Liver (tissue), 9 donors: ENCODE data around the gene DAPK3. TPM values are rescaled to one million over a fixed set of nuclear protein-coding genes. Genes with fewer than 3 reads are reported as not detected.

Source experiments
- DNase-seq: peaks from one replicate; pipeline ENCODE4 v3.0.0-alpha.2; 2017; ENCODE audit warnings: low spot score
- H3K27ac ChIP-seq, 2 donors: one replicate each; pipeline ENCODE4 v1.7.0; 2013; ENCODE audit warnings: inconsistent platforms in 2 of 2, low read length in 2 of 2, control low read depth in 1 of 2, low read depth in 1 of 2, mild to moderate bottlenecking in 1 of 2
- H3K27me3 ChIP-seq, 4 donors: one replicate each; pipeline versions ENCODE4 v1.6.1 to v1.7.0; 2013; ENCODE audit warnings: low read length in 3 of 4, inconsistent platforms in 1 of 4, mild to moderate bottlenecking in 1 of 4, moderate library complexity in 1 of 4; ENCODE audit not compliant: control insufficient read depth in 4 of 4, insufficient read depth in 4 of 4
- H3K36me3 ChIP-seq, 4 donors: one replicate each; pipeline versions ENCODE4 v1.6.1 to v1.7.0; 2013; ENCODE audit warnings: low read length in 3 of 4, mild to moderate bottlenecking in 3 of 4, low read depth in 1 of 4, moderate library complexity in 1 of 4; ENCODE audit not compliant: control insufficient read depth in 4 of 4, insufficient read depth in 3 of 4
- H3K4me1 ChIP-seq, 4 donors: one replicate each; pipeline versions ENCODE4 v1.6.1 to v1.7.0; 2013; ENCODE audit warnings: low read length in 3 of 4, mild to moderate bottlenecking in 3 of 4, moderate library complexity in 1 of 4; ENCODE audit not compliant: control insufficient read depth in 4 of 4, insufficient read depth in 4 of 4
- H3K4me3 ChIP-seq, 3 donors: one replicate each; pipeline versions ENCODE4 v1.6.1 to v1.7.0; 2013; ENCODE audit warnings: low read length in 3 of 3, control low read depth in 1 of 3, low read depth in 1 of 3, mild to moderate bottlenecking in 1 of 3
- H3K9ac ChIP-seq, 2 donors: one replicate each; pipeline ENCODE4 v1.7.0; 2013; ENCODE audit warnings: low read length in 2 of 2, mild to moderate bottlenecking in 2 of 2, moderate library complexity in 2 of 2, control low read depth in 1 of 2, low read depth in 1 of 2
- H3K9me3 ChIP-seq, 4 donors: one replicate each; pipeline versions ENCODE4 v1.6.1 to v1.7.0; 2013; ENCODE audit warnings: low read length in 3 of 4; ENCODE audit not compliant: control insufficient read depth in 4 of 4
- EGR1 ChIP-seq, 2 donors: IDR thresholded peaks; 2 replicates each; pipeline ENCODE4 v1.6.1; 2016 to 2018; ENCODE audit warnings: antibody characterized with exemption in 2 of 2, low read depth in 2 of 2
- FOXA1 ChIP-seq: IDR thresholded peaks from 2 replicates; pipeline ENCODE4 v1.6.1; 2016; ENCODE audit warnings: antibody characterized with exemption
- FOXA2 ChIP-seq: IDR thresholded peaks from 2 replicates; pipeline ENCODE4 v1.6.1; 2016; ENCODE audit warnings: antibody characterized with exemption
- GABPA ChIP-seq, 2 donors: IDR thresholded peaks in 1 of 2; conservative IDR thresholded peaks in 1 of 2; 2 replicates each; pipeline ENCODE4 v1.6.1; 2016; ENCODE audit warnings: antibody characterized with exemption in 2 of 2, mild to moderate bottlenecking in 1 of 2, moderate library complexity in 1 of 2
- HNF4A ChIP-seq, 2 donors: conservative IDR thresholded peaks; 2 replicates each; pipeline ENCODE4 v1.6.1; 2016; ENCODE audit warnings: antibody characterized with exemption in 2 of 2, mild to moderate bottlenecking in 2 of 2
- HNF4G ChIP-seq: IDR thresholded peaks from 2 replicates; pipeline ENCODE4 v1.6.1; 2016; ENCODE audit warnings: antibody characterized with exemption
- JUND ChIP-seq, 2 donors: IDR thresholded peaks; 2 replicates each; pipeline ENCODE4 v1.6.1; 2016; ENCODE audit warnings: antibody characterized with exemption in 2 of 2
- NR2F2 ChIP-seq: IDR thresholded peaks from 2 replicates; pipeline ENCODE4 v1.6.1; 2016; ENCODE audit warnings: antibody characterized with exemption
- RAD21 ChIP-seq, 2 donors: IDR thresholded peaks; 2 replicates each; pipeline ENCODE4 v1.6.1; 2016; ENCODE audit warnings: antibody characterized with exemption in 2 of 2, mild to moderate bottlenecking in 2 of 2
- RXRA ChIP-seq, 2 donors: IDR thresholded peaks; 2 replicates each; pipeline ENCODE4 v1.6.1; 2017 to 2018; ENCODE audit warnings: antibody characterized with exemption in 2 of 2, mild to moderate bottlenecking in 1 of 2
- SP1 ChIP-seq: IDR thresholded peaks from 2 replicates; pipeline ENCODE4 v1.6.1; 2018; ENCODE audit warnings: antibody characterized with exemption, mild to moderate bottlenecking
- TAF1 ChIP-seq: conservative IDR thresholded peaks from 2 replicates; pipeline ENCODE4 v1.6.1; 2016; ENCODE audit warnings: antibody characterized with exemption, mild to moderate bottlenecking
- YY1 ChIP-seq: IDR thresholded peaks from 2 replicates; pipeline ENCODE4 v1.6.1; 2016; ENCODE audit warnings: antibody characterized with exemption, mild to moderate bottlenecking
- WGBS: extraction: QIAGEN DNeasy Blood & Tissue Kit; methylation state at CpG from one replicate; pipeline ENCODE4 v1.1.7; 2013; 5-methylcytosine and 5-hydroxymethylcytosine counted together
- polyA plus RNA-seq, 2 donors: library from polyadenylated mRNA; stranded (reverse) in 1 of 2; unstranded in 1 of 2; fragments of 200-250 nt in 1 of 2; fragments of >200 nt in 1 of 2; fragmentation: Nextera tagmentation in 1 of 2; extraction: Ambion mirVana in 1 of 2; gene quantifications; one replicate each; pipeline versions ENCODE4 v1.2.1 to v1.2.3, GENCODE V29; 2013 to 2015
- total RNA-seq, 2 donors: library from RNA; depleted of rRNA; stranded (reverse); fragments of >200 nt; gene quantifications; one replicate each; pipeline ENCODE4 v1.2.3, GENCODE V29; 2014
- TF ChIP-seq, protein P1 (sequence below): IDR thresholded peaks from 2 replicates; pipeline ENCODE4 v1.6.1; 2016; ENCODE audit warnings: antibody characterized with exemption
- TF ChIP-seq, protein P2 (sequence below): IDR thresholded peaks from 2 replicates; pipeline ENCODE4 v1.6.1; 2016; ENCODE audit warnings: antibody characterized with exemption
- TF ChIP-seq, protein P3 (sequence below): fragments of 150-350 bp; IDR thresholded peaks from 2 replicates; pipeline ENCODE4 v1.5.1; 2017; ENCODE audit warnings: improper control_type of control experiment, low read depth, low read length; ENCODE audit not compliant: missing input control
- TF ChIP-seq, protein P4 (sequence below): IDR thresholded peaks from 2 replicates; pipeline ENCODE4 v1.6.1; 2016; ENCODE audit warnings: antibody characterized with exemption
- TF ChIP-seq, protein P5 (sequence below): IDR thresholded peaks from 2 replicates; pipeline ENCODE4 v1.6.1; 2016; ENCODE audit warnings: antibody characterized with exemption, mild to moderate bottlenecking
- donor health status: healthy.
- donor health status: healthy.
- donor health status: healthy.
- donor health status: healthy.
- donor health status: healthy.

DAPK3 gene
- total and polyA plus RNA-seq, 4 donors: 3.0 to 29.5 (median 23.8) TPM

DNA sequence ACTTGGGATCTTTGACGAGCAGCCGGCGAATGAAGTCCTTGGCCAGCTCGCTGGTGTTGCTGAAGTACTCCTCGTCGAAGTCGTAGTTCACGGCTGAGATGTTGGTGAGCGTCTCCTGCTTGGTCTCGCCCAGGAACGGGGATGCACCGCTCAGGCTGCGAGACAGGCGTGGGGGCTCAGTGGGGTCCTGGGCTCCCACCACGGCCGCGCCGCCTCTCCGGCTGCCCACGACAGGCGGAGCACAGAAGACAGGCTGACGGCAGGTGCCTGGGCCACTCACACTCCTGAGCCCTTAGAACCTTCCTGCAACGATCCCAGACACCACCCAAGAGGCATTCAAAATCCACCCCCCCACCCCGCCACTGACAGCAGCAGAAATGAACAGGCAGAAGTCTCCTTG is 9.9 kb downstream of the DAPK3 start:
- no peak overlapping the region for H3K9ac ChIP-seq
- no peaks in the 10 kb centered on the region for H3K27me3 ChIP-seq
- 97% methylated on average over 24 of the region's 24 CpGs for WGBS
- peaks cover 6 to 69% (median 42%) of the 10 kb centered on the region in 4 donors for H3K36me3 ChIP-seq
- TF ChIP-seq, protein P1, sequence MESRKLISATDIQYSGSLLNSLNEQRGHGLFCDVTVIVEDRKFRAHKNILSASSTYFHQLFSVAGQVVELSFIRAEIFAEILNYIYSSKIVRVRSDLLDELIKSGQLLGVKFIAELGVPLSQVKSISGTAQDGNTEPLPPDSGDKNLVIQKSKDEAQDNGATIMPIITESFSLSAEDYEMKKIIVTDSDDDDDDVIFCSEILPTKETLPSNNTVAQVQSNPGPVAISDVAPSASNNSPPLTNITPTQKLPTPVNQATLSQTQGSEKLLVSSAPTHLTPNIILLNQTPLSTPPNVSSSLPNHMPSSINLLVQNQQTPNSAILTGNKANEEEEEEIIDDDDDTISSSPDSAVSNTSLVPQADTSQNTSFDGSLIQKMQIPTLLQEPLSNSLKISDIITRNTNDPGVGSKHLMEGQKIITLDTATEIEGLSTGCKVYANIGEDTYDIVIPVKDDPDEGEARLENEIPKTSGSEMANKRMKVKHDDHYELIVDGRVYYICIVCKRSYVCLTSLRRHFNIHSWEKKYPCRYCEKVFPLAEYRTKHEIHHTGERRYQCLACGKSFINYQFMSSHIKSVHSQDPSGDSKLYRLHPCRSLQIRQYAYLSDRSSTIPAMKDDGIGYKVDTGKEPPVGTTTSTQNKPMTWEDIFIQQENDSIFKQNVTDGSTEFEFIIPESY: no peak
- TF ChIP-seq, protein P2, sequence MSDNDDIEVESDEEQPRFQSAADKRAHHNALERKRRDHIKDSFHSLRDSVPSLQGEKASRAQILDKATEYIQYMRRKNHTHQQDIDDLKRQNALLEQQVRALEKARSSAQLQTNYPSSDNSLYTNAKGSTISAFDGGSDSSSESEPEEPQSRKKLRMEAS: no peak
- no peak for TF ChIP-seq EGR1 (IDR thresholded peaks at IDR 0.05; ENCODE audit: low read depth in 2 of 2)
- TF ChIP-seq TAF1: no peak
- TF ChIP-seq SP1: no peak
- TF ChIP-seq HNF4G: no peak
- no peak for TF ChIP-seq FOXA1
- TF ChIP-seq RXRA (IDR thresholded peaks at IDR 0.05): no peak
- no peak for TF ChIP-seq RAD21 (IDR thresholded peaks at IDR 0.05)
- TF ChIP-seq, protein P3, sequence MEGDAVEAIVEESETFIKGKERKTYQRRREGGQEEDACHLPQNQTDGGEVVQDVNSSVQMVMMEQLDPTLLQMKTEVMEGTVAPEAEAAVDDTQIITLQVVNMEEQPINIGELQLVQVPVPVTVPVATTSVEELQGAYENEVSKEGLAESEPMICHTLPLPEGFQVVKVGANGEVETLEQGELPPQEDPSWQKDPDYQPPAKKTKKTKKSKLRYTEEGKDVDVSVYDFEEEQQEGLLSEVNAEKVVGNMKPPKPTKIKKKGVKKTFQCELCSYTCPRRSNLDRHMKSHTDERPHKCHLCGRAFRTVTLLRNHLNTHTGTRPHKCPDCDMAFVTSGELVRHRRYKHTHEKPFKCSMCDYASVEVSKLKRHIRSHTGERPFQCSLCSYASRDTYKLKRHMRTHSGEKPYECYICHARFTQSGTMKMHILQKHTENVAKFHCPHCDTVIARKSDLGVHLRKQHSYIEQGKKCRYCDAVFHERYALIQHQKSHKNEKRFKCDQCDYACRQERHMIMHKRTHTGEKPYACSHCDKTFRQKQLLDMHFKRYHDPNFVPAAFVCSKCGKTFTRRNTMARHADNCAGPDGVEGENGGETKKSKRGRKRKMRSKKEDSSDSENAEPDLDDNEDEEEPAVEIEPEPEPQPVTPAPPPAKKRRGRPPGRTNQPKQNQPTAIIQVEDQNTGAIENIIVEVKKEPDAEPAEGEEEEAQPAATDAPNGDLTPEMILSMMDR: no peak
- TF ChIP-seq HNF4A (conservative IDR thresholded peaks at IDR 0.05): no peak
- TF ChIP-seq YY1: no peak
- no peak for TF ChIP-seq NR2F2
- TF ChIP-seq, protein P4, sequence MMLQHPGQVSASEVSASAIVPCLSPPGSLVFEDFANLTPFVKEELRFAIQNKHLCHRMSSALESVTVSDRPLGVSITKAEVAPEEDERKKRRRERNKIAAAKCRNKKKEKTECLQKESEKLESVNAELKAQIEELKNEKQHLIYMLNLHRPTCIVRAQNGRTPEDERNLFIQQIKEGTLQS: no peak
- TF ChIP-seq GABPA (IDR thresholded peaks at IDR 0.05 in 1 of 2, conservative IDR thresholded peaks at IDR 0.05 in 1 of 2): no peak
- TF ChIP-seq FOXA2: no peak
- H3K4me3 ChIP-seq: no peak overlapping the region
- no peaks in the 10 kb centered on the region for H3K4me1 ChIP-seq
- no peak for DNase-seq
- no peaks in the 10 kb centered on the region for H3K9me3 ChIP-seq
- H3K27ac ChIP-seq: no peak overlapping the region

DNA sequence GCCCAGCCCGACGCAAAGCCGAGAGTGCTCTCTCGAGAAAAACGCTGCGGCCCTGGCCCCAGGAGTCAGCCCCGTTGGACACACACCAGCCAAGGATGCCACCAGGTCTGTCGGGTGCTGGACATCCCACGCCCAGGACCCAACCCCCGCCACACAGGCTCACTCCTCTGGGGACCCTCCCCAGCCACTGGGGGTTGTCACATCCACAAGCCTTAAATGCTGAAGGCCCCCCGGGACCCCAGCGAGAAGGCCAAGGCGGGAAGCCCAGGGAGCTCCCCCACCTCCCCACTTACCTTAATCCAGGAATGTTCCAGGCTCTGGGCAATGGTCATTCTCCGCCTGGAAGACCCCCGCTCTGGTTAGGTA is 11.2 kb downstream of the DAPK3 start:
- Histone ChIP-seq H3K9ac (no peak overlapping the region), H3K27ac (no peak overlapping the region), H3K27me3 (no peaks in the 10 kb centered on the region), H3K36me3 (peaks cover 6 to 63% (median 41%) of the 10 kb centered on the region in 4 donors), H3K9me3 (no peaks in the 10 kb centered on the region), H3K4me3 (no peak overlapping the region), H3K4me1 (no peaks in the 10 kb centered on the region)
- DNase-seq: no peak
- TF ChIP-seq JUND (IDR thresholded peaks at IDR 0.05): no peak
- no peak for TF ChIP-seq YY1
- TF ChIP-seq, protein P3: no peak
- TF ChIP-seq, protein P5, sequence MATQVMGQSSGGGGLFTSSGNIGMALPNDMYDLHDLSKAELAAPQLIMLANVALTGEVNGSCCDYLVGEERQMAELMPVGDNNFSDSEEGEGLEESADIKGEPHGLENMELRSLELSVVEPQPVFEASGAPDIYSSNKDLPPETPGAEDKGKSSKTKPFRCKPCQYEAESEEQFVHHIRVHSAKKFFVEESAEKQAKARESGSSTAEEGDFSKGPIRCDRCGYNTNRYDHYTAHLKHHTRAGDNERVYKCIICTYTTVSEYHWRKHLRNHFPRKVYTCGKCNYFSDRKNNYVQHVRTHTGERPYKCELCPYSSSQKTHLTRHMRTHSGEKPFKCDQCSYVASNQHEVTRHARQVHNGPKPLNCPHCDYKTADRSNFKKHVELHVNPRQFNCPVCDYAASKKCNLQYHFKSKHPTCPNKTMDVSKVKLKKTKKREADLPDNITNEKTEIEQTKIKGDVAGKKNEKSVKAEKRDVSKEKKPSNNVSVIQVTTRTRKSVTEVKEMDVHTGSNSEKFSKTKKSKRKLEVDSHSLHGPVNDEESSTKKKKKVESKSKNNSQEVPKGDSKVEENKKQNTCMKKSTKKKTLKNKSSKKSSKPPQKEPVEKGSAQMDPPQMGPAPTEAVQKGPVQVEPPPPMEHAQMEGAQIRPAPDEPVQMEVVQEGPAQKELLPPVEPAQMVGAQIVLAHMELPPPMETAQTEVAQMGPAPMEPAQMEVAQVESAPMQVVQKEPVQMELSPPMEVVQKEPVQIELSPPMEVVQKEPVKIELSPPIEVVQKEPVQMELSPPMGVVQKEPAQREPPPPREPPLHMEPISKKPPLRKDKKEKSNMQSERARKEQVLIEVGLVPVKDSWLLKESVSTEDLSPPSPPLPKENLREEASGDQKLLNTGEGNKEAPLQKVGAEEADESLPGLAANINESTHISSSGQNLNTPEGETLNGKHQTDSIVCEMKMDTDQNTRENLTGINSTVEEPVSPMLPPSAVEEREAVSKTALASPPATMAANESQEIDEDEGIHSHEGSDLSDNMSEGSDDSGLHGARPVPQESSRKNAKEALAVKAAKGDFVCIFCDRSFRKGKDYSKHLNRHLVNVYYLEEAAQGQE: no peak
- TF ChIP-seq, protein P1: no peak
- TF ChIP-seq RAD21 (IDR thresholded peaks at IDR 0.05): no peak
- no peak for TF ChIP-seq HNF4G
- TF ChIP-seq, protein P2: no peak
- TF ChIP-seq, protein P4: no peak
- no peak for TF ChIP-seq GABPA (IDR thresholded peaks at IDR 0.05 in 1 of 2, conservative IDR thresholded peaks at IDR 0.05 in 1 of 2)
- no peak for TF ChIP-seq FOXA2
- TF ChIP-seq TAF1: no peak
- no peak for TF ChIP-seq EGR1 (IDR thresholded peaks at IDR 0.05; ENCODE audit: low read depth in 2 of 2)
- no peak for TF ChIP-seq HNF4A (conservative IDR thresholded peaks at IDR 0.05)
- TF ChIP-seq SP1: no peak
- no peak for TF ChIP-seq NR2F2
- WGBS: 98% methylated on average over 15 of the region's 15 CpGs
